ENCODE results near the gene AK1. TPM values are rescaled to one million over a fixed set of nuclear protein-coding genes. Genes with fewer than 3 reads are reported as not detected.
A peak's percentile ranks its signal among the peaks of the same experiment; 100 is the strongest.

Gene AK1
- total RNA-seq, 1 experiment from 2014 or later: 31.6 TPM

GRCh38 chr9:127876026-127876763 lies 1.3 kb downstream of the AK1 start:
- no peak overlapping the region for H3T11ph ChIP-seq (ENCODE audit: low read length)
- Mint-ChIP-seq H3K27ac (no peak overlapping the region; a peak in 1 of 7 replicates), H3K4me1 (peaks cover 2 to 15% of the 10 kb centered on the region in 2 experiments; a peak in 3 of 4 replicates), H3K9me3 (no peaks in the 10 kb centered on the region), H3K27me3 (ENCODE audit: low read depth) (no peaks in the 10 kb centered on the region; the same call in 1 of the 2 replicates), H3K4me3 (peak overlapping the region in 1 of 2 experiments; percentile 89; a peak in 2 of 5 replicates), H3K36me3 (ENCODE audit: insufficient read depth in 1 of 3, low read depth in 3 of 3) (peaks cover 0 to 6% (median 0%) of the 10 kb centered on the region in 3 experiments; a peak in 3 of 7 replicates)
- H4K91ac ChIP-seq (ENCODE audit: insufficient read length, low read depth, low read length): no peak overlapping the region
- H3K23ac ChIP-seq (ENCODE audit: insufficient read length, low read depth, low read length): no peak overlapping the region
- no peak overlapping the region for H2BK5ac ChIP-seq (ENCODE audit: insufficient read length, low read length)
- H3K56ac ChIP-seq (ENCODE audit: insufficient read length, low read depth, low read length): no peak overlapping the region
- no peak overlapping the region for H4K5ac ChIP-seq (ENCODE audit: insufficient read length, low read depth, low read length)
- no peak overlapping the region for H2BK20ac ChIP-seq (ENCODE audit: low read depth, low read length, poor library complexity, severe bottlenecking)
- H4K20me1 ChIP-seq (ENCODE audit: control insufficient read depth, insufficient read depth, insufficient read length): no peaks in the 10 kb centered on the region
- no peak overlapping the region for H4K8ac ChIP-seq (replicated peaks; ENCODE audit: insufficient read length, low read depth, low read length)
- no peak overlapping the region for H2AFZ ChIP-seq (ENCODE audit: low read length)
- no peak overlapping the region for H2BK15ac ChIP-seq (ENCODE audit: low read depth, low read length)
- H3K79me2 ChIP-seq (ENCODE audit: insufficient read depth, low read length): no peaks in the 10 kb centered on the region
- H3K4ac ChIP-seq (ENCODE audit: low read depth, low read length): no peak overlapping the region
- no peak for TF ChIP-seq CTCF (conservative IDR thresholded peaks at IDR 0.05)
- no peaks in the 10 kb centered on the region for H3K4me1 ChIP-seq (ENCODE audit: insufficient read depth, low read length)
- no CpG with 5 or more reads among the region's 14 CpGs for WGBS (ENCODE audit: extremely low coverage, insufficient read length, low lambda C conversion rate)
- H2BK12ac ChIP-seq (ENCODE audit: insufficient read length, low read depth, low read length): no peak overlapping the region
- no peak for DNase-seq
- H3K79me1 ChIP-seq (ENCODE audit: insufficient read depth, low read depth, low read length, poor library complexity, severe bottlenecking): no peaks in the 10 kb centered on the region
- peaks cover 12% of the 10 kb centered on the region for H3K23me2 ChIP-seq (ENCODE audit: insufficient read length, low read depth, low read length, poor library complexity, severe bottlenecking)
- no peak overlapping the region for H3K18ac ChIP-seq (ENCODE audit: insufficient read length, low read depth, low read length)
- no peak overlapping the region for H3K14ac ChIP-seq (ENCODE audit: insufficient read depth, low read length)
- H3K27me3 ChIP-seq (ENCODE audit: insufficient read depth, low read length): no peaks in the 10 kb centered on the region
- no peak overlapping the region for H3K4me2 ChIP-seq (ENCODE audit: insufficient read depth, insufficient read length, low read length)
- no peak overlapping the region for H3K27ac ChIP-seq (ENCODE audit: insufficient read length, low read depth, low read length)
- H2BK120ac ChIP-seq (ENCODE audit: low read depth, low read length, poor library complexity, severe bottlenecking): no peak overlapping the region
- H3K9ac ChIP-seq (ENCODE audit: extremely low read depth, insufficient read length, low read length): no peak overlapping the region
- no peak overlapping the region for H2AK5ac ChIP-seq (ENCODE audit: insufficient read length, low read length)
- H3K9me3 ChIP-seq (ENCODE audit: control insufficient read depth, low read depth, low read length): no peaks in the 10 kb centered on the region

Data from H9 (cell line).